GM12874 (cell line): Measurements from ENCODE around the gene IRX6.

Source experiments
- TF ChIP-seq, protein P1 (sequence below): IDR thresholded peaks from 2 replicates; pipeline ENCODE4 v1.5.1; 2011; ENCODE audit warnings: low read depth, mild to moderate bottlenecking, control low read depth, low read length, moderate library complexity; ENCODE audit not compliant: insufficient read depth

Gene IRX6

DNA sequence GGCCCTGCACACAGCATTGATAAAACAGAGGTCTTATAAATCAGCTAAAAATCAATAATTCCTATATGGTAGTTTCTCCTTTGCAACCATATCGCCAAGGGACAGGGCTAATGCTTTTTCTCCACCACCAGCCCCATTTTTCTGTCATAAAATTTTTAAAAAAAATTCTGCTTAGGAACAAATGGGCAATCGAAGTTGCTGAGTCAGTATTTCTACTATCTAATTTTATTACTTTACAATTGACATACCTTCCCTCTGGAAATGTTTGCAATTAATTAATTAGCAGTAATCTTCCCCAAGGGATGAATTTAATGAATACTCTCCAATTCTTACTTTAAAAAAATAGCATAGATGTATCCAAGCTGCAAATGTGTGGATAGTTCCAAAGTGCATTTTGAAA, 1.7 kb upstream of the IRX6 start:
- TF ChIP-seq, protein P1, sequence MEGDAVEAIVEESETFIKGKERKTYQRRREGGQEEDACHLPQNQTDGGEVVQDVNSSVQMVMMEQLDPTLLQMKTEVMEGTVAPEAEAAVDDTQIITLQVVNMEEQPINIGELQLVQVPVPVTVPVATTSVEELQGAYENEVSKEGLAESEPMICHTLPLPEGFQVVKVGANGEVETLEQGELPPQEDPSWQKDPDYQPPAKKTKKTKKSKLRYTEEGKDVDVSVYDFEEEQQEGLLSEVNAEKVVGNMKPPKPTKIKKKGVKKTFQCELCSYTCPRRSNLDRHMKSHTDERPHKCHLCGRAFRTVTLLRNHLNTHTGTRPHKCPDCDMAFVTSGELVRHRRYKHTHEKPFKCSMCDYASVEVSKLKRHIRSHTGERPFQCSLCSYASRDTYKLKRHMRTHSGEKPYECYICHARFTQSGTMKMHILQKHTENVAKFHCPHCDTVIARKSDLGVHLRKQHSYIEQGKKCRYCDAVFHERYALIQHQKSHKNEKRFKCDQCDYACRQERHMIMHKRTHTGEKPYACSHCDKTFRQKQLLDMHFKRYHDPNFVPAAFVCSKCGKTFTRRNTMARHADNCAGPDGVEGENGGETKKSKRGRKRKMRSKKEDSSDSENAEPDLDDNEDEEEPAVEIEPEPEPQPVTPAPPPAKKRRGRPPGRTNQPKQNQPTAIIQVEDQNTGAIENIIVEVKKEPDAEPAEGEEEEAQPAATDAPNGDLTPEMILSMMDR: no peak

DNA sequence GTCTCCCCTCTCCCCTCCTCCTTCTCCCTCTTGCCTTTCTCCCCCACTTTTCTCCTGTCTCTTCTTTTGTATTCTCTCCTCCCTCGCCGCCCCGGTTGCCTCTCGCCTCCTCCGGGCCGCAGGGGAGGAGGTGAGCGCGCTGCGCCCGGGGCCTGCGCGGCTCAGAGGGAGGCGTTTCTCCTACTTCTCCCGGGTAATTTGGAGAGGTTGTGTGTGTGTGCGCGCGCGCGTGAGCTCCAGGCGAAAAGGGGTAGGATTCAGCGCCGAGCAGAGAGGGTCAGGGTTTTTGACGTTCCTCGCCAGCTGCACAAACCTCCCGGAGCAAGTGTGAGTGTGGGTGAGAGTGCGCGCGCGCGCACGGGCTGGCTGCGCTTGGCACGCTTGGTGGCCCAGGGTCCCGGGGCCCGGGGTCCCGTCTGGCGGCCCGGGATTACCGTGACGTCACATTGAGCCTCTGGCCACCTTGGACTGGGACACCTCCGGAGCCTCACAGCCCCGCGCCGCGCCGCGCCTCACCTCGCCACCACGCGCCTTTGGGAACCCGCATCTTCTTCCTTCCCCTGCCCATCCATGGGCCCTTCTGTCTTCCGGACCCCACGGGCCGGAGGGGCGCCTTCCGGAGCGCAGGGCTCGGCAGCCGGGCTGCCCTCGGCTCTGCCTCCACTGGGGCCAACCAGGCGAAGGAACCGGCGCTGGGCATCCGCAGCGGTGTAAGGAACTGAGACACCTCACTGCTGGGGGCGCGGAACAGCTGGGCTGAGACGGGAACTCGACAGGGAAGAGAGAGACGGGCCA, 479 bp downstream of the IRX6 start:
- TF ChIP-seq, protein P1: no peak

DNA sequence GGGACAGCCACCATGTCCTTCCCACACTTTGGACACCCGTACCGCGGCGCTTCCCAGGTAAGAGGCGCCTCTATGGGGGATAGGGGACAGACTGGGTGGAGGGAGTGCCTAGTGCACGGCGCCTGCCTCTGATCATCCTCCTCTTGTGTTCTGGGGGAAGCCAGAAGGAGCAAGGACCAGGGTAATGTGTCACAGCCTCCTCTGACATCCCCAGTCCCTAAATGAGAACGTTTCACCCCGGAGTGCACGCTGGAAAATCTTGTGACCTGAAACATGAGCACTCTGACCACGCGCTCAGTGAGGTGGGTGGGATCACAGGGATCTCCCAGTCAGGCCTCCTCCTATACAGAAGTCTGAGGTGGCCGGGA, 1.1 kb downstream of the IRX6 start:
- TF ChIP-seq, protein P1: no peak

DNA sequence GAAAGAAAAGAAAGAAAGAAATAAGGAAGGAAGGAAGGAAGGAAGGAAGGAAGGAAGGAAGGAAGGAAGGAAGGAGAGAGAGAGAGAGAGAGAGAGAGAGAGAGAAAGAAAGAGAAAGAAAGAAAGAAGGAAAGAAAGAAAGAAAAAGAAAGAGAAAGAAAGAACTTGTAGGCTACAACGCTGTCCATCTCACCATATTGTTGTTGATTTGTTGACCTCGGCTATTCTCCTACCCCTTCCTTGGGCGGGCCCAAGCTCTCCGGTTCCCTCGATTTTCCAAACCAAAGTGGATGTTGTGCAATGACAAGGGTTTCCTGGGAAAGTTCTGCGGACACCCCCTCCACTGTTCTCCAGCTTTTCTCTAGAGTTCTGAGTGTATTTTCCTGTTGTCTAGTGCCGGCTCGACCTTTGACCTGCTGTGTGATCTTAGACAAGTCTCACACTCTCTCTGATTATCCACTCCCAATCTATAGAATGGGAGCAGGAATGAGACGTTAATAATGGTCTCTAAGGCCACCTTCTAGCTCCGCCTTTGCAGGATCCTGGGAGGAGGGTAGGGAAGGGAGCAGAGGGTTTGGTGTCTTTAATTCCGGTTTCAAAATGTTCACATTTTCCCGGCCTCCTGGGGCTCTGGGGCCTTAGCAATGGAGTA, 1.6 kb downstream of the IRX6 start:
- TF ChIP-seq, protein P1: no peak

DNA sequence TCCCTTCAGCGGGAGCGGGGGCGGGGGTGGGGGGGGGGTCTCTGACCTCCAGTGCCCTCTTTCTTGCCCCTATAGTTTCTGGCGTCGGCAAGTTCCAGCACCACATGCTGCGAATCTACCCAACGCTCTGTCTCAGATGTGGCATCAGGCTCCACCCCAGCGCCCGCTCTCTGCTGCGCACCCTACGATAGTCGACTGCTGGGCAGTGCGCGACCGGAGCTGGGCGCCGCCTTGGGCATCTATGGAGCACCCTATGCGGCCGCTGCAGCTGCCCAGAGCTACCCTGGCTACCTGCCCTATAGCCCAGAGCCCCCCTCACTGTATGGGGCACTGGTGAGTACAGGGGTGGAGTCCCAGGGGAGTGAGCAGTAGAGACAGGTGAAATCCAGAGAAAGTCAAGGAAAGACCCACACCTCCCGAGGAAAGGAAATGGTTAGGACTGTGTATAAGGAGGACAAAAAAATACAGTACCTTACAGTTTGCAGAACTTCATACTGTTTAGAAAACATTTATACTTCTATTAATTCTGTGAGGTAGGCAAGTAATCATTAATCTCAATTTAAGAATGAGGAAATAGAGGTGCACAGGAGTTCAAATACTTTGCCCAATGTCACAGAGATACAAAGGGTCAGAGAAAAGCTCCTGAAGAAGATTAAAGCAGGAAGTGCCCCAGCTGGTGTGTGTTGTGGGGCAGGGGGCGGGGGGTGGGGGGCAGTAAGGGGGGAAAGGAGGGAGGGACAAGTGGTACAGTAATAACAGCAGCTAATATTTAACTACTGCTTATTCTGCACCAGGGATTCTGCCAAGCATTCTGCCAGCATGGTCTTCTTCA, 2.5 kb downstream of the IRX6 start:
- TF ChIP-seq, protein P1: no peak

DNA sequence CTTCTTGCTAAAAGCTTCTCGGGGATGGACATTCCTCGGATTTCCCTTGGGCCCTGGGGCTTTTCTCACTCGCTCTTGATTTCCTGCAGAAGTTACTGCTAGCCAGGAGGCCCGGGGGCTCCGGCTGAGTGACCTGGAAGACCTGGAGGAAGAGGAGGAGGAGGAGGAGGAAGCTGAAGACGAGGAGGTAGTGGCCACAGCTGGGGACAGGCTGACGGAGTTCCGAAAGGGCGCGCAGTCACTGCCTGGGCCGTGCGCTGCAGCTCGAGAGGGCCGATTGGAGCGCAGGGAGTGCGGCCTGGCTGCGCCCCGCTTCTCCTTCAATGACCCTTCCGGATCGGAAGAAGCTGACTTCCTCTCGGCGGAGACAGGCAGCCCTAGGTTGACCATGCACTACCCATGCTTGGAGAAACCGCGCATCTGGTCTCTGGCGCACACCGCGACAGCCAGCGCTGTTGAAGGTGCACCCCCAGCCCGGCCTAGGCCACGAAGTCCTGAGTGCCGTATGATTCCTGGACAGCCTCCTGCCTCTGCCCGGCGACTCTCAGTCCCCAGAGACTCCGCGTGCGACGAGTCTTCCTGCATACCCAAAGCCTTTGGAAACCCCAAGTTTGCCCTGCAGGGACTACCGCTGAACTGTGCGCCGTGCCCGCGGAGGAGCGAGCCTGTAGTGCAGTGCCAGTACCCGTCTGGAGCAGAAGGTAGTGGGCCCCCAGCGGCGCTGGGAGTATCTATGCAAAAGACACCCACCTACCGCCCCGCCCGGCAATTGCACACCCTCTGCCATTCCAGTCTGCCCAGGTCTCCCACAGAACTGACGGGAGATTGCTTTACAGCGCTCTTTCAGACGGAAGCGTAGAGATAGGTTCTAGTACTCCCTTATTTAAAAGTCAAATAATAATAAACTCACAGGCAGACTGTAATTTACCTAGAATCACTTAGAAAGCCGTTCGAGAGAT, 4.9 kb downstream of the IRX6 start:
- TF ChIP-seq, protein P1: no peak
